HG02970 (cell line): Measurements from ENCODE around the gene AUTS2.

ENCODE experiments used
- ATAC-seq: cut with Tn5 transposase; IDR thresholded peaks from one replicate; pipeline ENCODE4 v1.9.1; 2021; ENCODE audit warnings: mild to moderate bottlenecking, moderate library complexity, moderate number of reproducible peaks; ENCODE audit not compliant: unreplicated experiment, low FRiP score

AUTS2 gene

DNA sequence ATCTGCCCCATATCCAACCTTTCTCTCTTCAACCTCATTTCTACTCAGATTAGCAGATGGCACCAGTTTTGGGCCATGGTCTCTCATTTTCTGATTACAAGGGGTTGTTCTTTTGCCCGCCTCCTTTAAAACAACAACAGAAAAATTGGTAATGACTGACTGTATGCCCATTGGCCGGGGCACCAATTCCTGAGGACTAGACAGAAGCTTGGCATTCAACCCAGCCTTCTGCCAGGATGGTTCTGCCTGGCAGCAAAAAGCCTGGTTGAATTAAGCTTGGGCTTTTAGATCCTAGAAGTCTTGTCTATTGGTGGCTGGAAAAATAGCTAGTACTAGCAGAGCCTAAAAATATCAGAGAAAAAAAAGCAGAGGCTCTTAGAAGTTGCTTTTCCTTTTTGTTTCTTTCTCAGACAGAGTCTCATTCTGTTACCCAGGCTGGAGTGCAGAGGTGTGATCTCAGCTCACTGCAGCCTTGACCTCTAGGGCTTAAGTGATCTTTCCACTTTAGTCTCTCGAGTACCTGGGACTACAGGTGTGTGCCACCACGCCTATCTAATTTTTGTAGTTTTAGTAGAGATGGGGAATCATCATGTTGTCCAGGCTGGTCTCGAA is 402.6 kb downstream of the AUTS2 start:
- no peak for ATAC-seq

DNA sequence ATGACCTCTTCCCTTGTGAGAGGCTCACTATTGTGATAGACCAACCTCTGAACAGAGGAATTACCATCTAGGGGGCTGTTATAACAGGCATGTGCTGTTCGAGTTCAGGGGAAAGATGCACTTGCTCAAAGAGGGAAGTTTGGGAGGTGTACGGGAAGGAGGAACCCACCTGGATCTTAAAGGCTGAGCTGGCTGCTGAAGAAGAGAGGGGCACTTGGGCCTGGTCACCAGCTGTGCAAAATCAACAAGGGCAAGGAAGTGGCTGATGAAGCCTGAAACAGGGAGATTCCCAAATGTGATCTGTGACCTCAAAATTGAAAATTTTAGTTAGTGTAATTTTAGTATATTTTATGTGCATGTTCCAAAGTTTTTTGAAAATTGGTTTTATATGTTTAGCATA is 407.2 kb downstream of the AUTS2 start:
- no peak for ATAC-seq

DNA sequence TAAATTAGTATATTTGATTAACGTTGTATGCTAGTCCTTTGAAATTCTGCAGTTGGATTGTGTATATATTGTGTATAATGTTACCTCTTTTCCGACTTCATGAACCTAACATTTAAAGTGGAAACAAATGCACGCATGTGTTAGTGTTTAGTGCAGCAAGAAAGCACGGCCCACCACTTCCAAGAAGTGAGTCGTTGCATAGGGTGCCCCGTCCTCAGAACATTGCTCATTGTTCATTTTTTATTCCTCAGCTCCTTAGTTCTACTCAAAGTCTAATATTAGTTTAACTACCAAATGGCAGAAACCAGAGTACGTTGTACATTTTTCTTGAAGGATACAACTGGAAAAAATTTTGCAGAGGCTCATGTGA is 407.6 kb downstream of the AUTS2 start:
- no peak for ATAC-seq

DNA sequence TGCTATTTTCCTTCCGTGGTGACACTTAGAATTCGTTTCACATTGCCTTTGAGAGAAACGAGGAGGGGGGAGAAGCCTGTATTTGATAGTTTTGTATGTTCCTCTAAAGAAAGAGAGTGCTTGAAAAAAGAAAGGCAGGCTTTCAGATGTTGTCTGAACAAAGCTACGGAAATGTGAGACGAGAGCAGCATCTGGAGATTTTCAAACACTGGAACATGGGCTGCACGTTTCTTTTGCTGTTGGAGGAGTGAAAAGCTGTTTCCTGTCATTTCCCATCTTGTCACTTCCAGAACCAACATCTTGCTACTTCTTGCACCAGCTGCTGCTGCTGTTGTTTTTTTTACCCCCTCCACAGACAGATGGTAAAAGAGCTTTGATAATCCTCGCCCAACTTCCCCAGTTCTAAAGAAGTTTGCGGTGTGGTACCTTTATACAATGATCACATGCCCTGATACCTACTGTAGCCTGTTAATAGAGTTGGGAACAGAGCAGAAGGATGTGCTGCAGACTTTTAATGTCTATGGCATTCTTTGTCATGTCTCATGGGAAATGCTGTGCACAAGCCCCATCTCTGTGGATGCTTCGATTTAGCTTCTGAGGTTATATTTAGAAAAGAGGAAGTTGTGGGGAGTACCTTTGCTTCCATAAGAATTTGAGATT is 408.1 kb downstream of the AUTS2 start:
- ATAC-seq: no peak

DNA sequence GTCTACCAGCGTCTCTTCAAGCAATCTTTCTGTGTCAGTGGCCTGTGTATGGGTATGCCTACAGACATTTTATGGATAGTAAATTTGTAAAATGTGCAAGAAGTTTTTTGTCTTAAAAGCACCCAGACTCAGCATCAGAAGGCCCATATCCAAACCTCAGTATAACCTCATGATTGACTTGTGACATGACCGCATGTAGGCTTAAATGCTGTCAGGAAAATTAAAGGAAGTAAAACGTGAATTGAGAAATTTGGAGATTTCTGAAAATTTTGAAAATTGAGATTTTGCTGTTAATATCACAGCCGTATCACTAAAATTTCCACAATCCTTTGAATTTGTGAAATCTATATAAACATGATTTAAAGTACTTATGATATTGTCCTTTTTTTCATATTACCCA is 410.2 kb downstream of the AUTS2 start:
- no peak for ATAC-seq

DNA sequence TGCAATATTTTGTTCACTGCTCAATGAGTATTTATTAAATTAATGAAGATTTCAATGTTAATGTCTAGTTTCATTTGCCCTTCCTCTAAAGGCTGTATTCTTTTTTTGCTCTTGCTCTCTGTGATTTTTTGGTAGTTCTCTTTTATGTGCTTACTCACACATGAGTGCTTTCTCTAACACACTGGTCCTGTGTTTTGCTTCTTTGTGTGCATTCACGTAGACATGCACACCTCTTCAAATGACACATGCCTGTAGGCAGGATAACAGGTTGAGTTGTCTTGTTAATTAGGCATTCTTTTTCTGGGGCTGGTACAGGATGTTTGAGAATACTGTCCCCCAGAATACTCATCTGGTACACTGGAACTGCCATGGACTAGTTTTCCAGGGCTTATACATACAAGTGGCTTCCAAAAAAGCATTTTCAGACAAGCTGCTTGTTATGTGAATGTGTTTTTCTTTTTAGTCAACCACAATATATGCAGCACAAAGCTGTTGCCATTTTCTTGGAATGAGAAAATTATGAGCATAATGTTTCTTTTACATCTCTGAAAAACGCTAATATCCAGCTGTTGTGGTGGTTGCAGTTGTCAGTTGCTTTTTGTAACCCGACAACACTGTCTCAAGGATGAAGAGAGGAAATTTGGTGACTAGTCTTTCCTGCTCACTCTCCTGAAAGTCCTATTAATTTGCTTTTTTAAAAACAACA is 416.4 kb downstream of the AUTS2 start:
- ATAC-seq: no peak

DNA sequence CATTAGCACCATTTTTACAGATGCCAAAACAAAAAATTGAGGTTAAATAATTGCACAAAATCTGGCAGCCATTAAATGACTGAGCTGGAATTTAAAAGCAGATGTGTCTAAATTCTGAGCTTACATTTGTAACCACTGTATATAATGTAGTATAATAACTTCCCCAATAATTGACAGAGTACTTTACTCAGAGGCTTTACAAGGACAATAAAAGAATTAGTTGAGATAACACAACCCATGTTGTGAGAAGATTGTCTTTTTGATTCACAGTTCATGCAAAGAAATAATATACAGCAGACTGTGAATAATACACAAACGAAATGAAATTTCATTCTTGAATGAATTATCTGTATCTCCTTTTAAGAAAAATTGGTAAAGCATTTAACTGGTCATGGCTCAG is 417.1 kb downstream of the AUTS2 start:
- no peak for ATAC-seq

DNA sequence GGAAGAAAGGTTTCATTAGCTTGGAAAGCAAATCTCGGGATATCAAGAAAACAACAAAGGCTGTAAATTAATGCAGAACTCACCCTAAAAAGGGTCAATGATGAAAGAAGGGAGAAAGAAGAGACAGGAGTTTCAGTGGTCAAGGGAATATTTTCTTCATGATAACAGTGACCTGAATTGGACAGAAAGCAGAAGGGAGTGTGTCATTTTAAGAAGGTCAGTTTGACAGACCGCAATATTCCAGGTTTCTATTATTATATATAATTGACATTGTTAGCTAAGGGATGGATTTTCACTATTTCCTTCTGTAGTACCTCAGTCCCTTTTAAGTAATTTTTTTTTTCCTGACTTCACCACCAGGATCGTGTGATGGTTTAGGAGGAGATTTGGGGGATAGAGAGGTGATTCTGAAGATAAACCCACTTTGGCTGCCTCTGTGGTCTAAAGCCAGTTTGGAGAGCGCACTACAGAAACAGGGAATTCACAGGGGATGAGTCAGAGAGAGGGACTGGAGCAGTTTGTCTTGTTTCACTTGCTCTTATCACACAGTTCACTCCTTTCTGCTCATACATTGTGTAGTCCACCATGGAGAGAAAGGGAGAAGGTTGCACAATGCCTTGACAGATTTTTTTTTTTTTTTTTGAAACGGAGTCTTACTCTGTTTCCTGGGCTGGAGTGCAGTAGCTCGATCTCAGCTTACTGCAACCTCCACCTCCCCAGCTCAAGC is 417.9 kb downstream of the AUTS2 start:
- ATAC-seq: no peak

DNA sequence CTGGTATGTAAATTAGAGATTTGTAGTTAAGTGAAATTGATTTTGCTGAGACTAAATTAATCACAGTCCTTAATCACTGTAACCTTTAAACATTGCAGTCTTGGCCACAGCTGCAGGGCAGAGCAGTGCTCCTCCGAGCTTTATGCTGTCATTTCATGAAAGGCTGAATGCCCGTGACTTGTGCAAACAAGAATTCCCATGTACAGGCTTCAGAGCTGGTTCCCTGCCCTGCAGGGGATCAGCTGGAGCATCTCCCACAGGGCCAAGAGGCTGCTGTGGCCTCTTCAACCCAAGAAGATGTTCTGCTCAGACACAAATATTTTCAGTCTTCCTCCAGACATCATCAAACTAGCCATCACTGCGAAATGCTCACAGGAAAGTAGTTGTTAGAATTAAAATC is 419.1 kb downstream of the AUTS2 start:
- ATAC-seq: no peak

DNA sequence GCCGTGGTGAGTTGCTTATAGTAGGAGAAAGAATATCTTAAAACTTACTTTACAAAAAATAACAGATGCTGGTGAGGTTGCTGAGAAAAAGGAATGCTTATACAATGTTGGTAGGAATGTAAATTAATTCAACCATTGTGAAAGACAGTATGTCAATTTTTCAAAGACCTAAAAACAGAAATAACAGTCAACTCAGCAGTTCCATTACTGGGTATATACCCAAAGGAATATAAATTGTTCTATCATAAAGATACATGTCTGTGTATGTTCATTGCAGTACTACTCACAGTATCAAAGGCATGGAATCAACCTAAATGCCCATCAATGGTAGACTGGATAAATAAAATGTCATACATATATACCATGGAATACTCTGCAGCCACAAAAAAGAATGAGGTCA is 420.4 kb downstream of the AUTS2 start:
- ATAC-seq: no peak

DNA sequence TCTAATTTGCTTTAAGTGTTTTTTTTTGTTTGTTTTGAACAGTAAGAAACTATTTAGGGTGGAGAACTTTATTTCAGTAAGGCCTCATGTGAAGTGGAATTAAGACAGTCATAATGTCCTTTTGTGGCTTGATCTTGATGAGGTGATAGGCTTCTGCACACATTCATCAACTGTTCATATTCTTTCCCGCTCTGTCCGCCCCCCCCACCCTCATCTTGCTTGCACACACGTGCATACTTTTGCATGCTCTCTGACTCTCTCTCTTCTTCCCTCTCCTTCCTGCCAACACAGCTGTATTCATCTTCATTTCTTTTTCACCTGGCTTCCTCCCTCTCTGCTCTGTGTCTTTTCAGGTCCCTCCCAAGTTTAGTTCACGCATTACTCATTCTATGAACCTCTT is 429.6 kb downstream of the AUTS2 start:
- no peak for ATAC-seq

DNA sequence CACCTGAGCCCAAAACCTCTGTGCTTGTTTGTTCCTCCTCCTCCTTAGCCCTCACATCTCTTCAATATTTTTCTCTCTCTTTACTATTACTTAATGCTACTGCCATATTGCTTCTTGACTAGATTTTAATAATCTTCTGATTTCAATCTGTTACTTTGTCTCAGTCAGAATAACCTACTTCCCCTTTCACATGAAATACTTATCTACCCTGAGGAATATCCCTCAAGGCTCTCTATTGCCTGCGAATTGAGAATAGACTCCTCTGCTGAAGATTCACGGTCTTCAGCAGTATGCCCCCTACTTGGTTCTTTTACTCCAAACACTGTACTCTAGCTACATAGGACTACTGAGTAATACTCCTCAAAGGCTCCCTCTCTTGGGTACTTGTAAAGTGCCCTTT is 430.3 kb downstream of the AUTS2 start:
- ATAC-seq: no peak

DNA sequence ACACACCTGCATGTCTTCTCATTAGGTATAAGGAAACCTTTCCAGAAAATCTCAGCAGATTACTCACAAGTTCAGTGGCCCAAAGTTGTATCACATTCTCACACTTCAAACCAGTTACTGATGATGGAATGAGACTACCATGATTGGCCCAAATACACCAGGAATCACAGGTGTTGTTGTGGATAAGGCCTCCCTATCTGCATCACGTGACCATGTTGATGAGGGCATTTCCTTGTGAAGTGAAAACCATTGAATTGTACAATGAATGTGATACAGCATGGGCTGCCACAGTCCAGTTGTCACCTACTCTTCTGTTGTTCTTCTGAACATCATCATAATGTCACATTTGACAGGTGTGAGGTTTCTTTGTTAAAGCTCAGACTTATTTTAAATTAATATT is 431.7 kb downstream of the AUTS2 start:
- no peak for ATAC-seq

DNA sequence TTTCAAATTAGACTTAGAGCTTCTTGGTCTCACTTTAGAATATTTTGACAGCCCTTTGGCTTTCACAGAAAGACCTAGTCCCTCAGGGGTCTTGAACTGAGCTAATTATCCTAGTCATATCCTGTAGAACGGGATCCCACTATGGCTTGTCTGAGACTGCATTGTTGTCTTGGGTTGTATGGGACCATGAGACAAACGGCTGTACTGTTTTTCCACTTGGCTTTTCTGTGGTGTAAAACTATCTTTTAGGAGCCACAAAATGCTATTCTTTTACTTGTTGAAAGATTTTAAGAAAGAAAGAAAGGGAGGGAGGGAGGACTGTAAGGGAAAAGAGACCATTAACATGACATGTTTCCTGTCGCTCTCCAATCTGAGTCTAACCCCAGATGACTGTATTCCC is 432.5 kb downstream of the AUTS2 start:
- no peak for ATAC-seq

DNA sequence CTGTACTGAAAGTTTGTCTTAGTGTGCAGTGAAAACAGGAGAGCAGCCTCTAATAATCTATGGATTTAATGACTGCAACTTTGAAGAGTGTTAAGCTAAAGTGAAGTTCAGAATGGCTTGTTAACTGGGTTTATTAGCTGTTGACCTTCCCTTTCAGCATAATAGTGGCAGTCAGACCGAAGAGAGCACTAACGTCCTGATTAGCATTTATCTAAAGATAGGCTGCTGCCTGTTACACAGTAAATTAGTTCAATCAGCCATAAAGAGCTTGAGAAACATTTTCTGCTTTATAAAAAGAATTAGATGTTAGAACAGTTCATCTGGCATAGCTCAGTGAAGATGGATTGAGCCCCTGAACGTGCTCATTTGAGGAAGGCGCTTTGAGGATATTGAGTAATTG is 433.0 kb downstream of the AUTS2 start:
- no peak for ATAC-seq

DNA sequence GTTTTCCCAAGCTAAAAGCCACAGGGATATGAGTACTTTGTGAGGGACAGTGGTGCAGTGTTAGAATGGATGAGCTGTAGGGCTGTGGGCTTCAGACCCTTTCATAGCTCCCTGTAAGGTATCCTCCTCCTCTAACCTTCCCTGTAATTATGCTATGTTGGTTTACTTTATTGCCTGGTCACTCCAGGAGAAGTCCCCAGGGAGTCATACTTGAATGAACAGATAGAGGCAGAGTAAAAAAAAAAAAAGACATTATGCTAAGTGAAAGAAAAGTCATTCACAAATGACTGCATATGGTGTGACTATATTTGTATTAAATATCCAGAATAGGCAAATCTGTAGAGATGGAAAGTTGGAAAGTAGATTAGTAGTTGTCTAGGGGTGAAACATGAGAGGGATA is 434.4 kb downstream of the AUTS2 start:
- no peak for ATAC-seq

DNA sequence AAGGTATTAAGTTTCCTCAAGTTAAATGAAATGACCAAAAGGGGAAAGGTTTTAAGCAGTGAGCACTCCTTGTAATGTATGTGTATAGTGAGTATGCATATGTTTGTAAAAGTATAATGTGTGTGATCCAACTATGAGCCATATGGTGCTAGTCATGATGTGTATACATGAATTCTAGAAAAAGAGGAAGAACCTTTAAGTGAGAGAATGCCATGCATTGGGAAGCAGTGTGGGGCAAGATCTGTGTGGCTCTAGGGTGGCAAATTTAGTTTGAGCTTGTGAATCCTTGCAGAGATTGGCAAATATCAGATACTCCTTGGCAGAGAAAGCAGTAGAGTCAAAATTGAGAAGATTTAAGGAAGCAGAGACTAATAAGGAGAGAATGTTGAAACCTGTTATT is 435.0 kb downstream of the AUTS2 start:
- ATAC-seq: no peak

DNA sequence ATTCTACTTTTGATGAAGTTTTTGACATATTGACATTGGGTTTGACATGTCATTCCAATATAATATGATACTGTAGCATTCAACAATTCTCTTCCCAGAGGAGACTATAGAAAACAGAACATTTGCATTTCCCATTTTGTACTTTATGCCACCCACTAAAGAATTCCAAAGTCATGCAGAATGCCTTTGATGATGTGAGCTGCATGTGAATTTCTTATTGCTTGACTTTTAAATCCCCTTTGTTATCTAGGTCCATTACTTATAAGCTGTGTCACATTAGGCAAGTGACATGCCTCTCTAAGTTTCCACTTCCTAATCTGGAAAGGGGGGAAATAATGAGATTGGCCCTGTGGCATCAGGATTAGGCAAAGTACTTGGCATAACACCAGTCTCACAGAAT is 436.7 kb downstream of the AUTS2 start:
- ATAC-seq: no peak

DNA sequence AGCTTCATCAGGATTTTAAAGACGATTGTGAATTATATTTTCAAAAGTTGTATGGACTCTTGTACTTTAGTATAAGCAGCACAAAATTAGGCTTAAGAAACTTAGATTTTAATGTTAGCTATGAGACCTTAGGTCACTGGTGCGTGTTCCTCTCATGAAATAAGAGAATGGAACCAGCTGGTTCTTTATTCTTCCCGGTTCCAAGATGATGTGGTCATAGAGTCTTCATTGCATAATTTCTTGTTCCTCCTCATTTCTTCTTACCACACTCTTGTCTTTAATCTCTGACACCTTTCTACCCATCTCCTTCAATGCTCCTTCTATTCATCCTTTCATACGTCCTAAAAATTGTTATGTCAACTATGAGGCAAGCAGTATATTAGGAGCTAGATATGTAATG is 437.2 kb downstream of the AUTS2 start:
- ATAC-seq: no peak

DNA sequence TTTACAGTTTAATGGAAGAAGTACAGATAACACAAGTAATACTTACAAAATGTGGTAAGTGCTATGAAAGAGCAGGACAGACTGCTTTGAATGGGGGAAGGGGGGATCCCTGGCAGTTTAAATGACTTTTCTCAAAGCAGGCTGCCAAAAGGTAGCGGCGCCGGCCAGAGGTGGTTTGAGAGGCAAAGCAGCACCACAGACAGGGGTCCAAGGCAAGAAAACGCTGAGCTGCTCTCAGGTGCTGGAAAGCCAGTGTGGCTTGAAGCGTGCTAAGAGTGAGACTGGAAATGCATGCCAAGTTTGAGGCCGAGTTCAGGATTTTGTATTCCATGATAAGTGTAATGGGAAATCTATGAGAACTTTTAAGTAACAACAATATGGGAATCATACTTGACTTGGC is 437.7 kb downstream of the AUTS2 start:
- no peak for ATAC-seq

DNA sequence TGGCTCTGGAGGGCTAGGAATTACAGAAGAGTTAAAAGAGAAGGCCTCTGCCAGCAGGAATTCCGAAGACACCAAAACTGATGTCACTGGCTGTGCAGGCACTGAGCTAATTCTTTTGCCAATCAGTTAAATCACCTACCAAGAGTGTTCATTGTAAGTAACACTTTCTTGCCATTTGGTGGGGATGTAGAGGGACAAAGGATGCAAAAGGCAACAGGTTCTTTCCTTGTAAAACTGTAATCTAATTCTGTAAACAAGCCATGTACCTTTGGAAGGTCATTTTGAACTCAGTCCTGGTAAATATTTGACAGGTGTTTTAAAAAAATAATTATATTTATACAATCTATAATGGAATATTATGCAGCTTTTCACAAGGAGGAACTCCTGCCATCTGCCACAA is 438.4 kb downstream of the AUTS2 start:
- no peak for ATAC-seq
